Upper lobe of left lung (tissue), 4 donors: Measurements from ENCODE around the gene FAM174C.

Experiments
- EP300 ChIP-seq, 4 donors: sonication (generic); formaldehyde crosslinking; IDR thresholded peaks; one replicate each; pipeline ENCODE4 v1.5.1; 2017; ENCODE audit warnings: antibody characterized with exemption in 4 of 4, control low read depth in 2 of 4
- POLR2A ChIP-seq, 4 donors: fragments of 450-650 bp; IDR thresholded peaks; one replicate each; pipeline ENCODE4 v1.5.1; 2016 to 2017; ENCODE audit warnings: antibody characterized with exemption in 4 of 4, mild to moderate bottlenecking in 2 of 4
- POLR2AphosphoS5 ChIP-seq, 2 donors: sonication (generic); formaldehyde crosslinking; IDR thresholded peaks; one replicate each; pipeline ENCODE4 v1.5.1; 2017; ENCODE audit warnings: antibody characterized with exemption in 2 of 2
- TF ChIP-seq, protein P1 (sequence below), 6 experiments: fragments of 450-650 bp in 4 of 6; fragments of 200-600 bp in 2 of 6; sonication (generic) in 2 of 6; IDR thresholded peaks; one replicate each; pipeline ENCODE4 v1.5.1; 2016 to 2019; ENCODE audit warnings: antibody characterized with exemption in 6 of 6

DNA sequence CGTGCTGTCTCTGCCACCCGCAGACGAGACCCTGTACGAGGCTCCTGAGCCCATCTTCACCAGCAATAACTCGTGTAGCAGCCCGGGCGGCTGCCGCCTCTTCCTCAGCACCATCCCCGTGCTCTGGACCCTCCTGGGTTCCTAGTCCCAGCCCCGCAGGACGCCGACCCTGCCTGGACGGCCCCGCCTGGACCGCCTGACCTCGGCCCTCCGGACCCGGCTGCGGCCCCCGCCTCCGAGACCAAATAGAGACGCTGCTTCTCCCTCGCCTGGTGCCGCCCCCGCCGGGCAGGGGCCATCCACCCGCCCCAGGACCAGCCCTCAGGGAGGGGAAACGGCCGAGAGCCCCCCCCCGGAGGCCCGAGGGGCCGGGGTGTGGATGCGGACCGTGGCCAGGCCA lies 24.5 kb downstream of the FAM174C start:
- TF ChIP-seq, protein P1, sequence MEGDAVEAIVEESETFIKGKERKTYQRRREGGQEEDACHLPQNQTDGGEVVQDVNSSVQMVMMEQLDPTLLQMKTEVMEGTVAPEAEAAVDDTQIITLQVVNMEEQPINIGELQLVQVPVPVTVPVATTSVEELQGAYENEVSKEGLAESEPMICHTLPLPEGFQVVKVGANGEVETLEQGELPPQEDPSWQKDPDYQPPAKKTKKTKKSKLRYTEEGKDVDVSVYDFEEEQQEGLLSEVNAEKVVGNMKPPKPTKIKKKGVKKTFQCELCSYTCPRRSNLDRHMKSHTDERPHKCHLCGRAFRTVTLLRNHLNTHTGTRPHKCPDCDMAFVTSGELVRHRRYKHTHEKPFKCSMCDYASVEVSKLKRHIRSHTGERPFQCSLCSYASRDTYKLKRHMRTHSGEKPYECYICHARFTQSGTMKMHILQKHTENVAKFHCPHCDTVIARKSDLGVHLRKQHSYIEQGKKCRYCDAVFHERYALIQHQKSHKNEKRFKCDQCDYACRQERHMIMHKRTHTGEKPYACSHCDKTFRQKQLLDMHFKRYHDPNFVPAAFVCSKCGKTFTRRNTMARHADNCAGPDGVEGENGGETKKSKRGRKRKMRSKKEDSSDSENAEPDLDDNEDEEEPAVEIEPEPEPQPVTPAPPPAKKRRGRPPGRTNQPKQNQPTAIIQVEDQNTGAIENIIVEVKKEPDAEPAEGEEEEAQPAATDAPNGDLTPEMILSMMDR (IDR thresholded peaks at IDR 0.05) = no peak
- TF ChIP-seq POLR2A (IDR thresholded peaks at IDR 0.05) = no peak
- no peak for TF ChIP-seq EP300 (IDR thresholded peaks at IDR 0.05)
- TF ChIP-seq POLR2AphosphoS5 (IDR thresholded peaks at IDR 0.05) = no peak
